Thoracic aorta (tissue), 2 donors: Measurements from ENCODE around the gene PIK3R4. TPM values are rescaled to one million over a fixed set of nuclear protein-coding genes. Genes with fewer than 3 reads are reported as not detected.

Experiments used
- ATAC-seq: fragments of 150-250 bp; one replicate; pipeline ENCODE4 v1.8.0; 2017; ENCODE audit warnings: low read depth; ENCODE audit not compliant: insufficient number of reproducible peaks, low FRiP score
- DNase-seq: peaks from one replicate; pipeline ENCODE4 v3.0.0-alpha.2; 2020; ENCODE audit warnings: low spot score
- H3K27ac ChIP-seq, 2 donors: fragments of 200-600 bp; sonication (generic); 1 replicate in 1 of 2; 2 replicates in 1 of 2; pipeline ENCODE4 v1.5.1; 2016; ENCODE audit warnings: mild to moderate bottlenecking in 2 of 2, moderate library complexity in 2 of 2
- H3K27me3 ChIP-seq: fragments of 200-600 bp; sonication (generic); replicated peaks from 2 replicates; pipeline ENCODE4 v1.6.0; 2016; ENCODE audit warnings: mild to moderate bottlenecking; ENCODE audit not compliant: insufficient read depth
- H3K36me3 ChIP-seq: fragments of 200-600 bp; sonication (generic); one replicate; pipeline ENCODE4 v1.5.1; 2016
- H3K4me1 ChIP-seq, 2 donors: fragments of 200-600 bp; sonication (generic); 1 replicate in 1 of 2; 2 replicates in 1 of 2; pipeline versions ENCODE4 v1.5.1 to v1.6.0; 2016; ENCODE audit warnings: low read depth in 2 of 2, mild to moderate bottlenecking in 1 of 2; ENCODE audit not compliant: control insufficient read depth in 1 of 2
- H3K4me3 ChIP-seq: fragments of 200-600 bp; sonication (generic); 2 replicates; pipeline ENCODE4 v1.5.1; 2016; ENCODE audit warnings: mild to moderate bottlenecking
- H3K9me3 ChIP-seq: fragments of 200-600 bp; sonication (generic); 2 replicates; pipeline ENCODE4 v1.5.1; 2016
- CTCF ChIP-seq: fragments of 200-600 bp; sonication (generic); IDR thresholded peaks from one replicate; pipeline ENCODE4 v1.5.1; 2019; ENCODE audit warnings: antibody characterized with exemption
- total RNA-seq, 2 donors: library from RNA; depleted of rRNA; stranded (reverse); fragments of >200 nt; gene quantifications; one replicate each; pipeline versions ENCODE4 v1.1.0 to v1.2.3, GENCODE V29; 2016

The PIK3R4 gene
- total RNA-seq, 2 donors from 2014 or later: 28.4 to 53.5 TPM

GRCh38 chr3:130669740-130670139 lies 76.9 kb downstream of the PIK3R4 start:
- H3K36me3 ChIP-seq: no peaks in the 10 kb centered on the region
- no peak for ATAC-seq
- H3K4me1 ChIP-seq: no peaks in the 10 kb centered on the region
- no peaks in the 10 kb centered on the region for H3K27me3 ChIP-seq
- no peak overlapping the region for H3K4me3 ChIP-seq
- H3K9me3 ChIP-seq: no peaks in the 10 kb centered on the region
- DNase-seq: no peak
- no peak for TF ChIP-seq CTCF
- H3K27ac ChIP-seq: no peak overlapping the region

- Histone ChIP-seq H3K9me3 (no peaks in the 10 kb centered on the region), H3K27ac (no peak overlapping the region), H3K4me3 (no peak overlapping the region), H3K4me1 (peaks cover 0 to 21% of the 10 kb centered on the region in 2 donors), H3K27me3 (no peaks in the 10 kb centered on the region), H3K36me3 (no peaks in the 10 kb centered on the region)
- DNase-seq: no peak
- ATAC-seq: no peak
- no peak for TF ChIP-seq CTCF
Observed at GRCh38 chr3:130663092-130663491, 83.5 kb downstream of the PIK3R4 start.

- H3K9me3 ChIP-seq: no peaks in the 10 kb centered on the region
- H3K4me1 ChIP-seq: peaks cover 0 to 22% of the 10 kb centered on the region in 2 donors
- no peaks in the 10 kb centered on the region for H3K36me3 ChIP-seq
- TF ChIP-seq CTCF: no peak
- no peaks in the 10 kb centered on the region for H3K27me3 ChIP-seq
- no peak overlapping the region for H3K4me3 ChIP-seq
- no peak for DNase-seq
- ATAC-seq: no peak
- no peak overlapping the region for H3K27ac ChIP-seq
Observed at GRCh38 chr3:130662501-130662996, 84.1 kb downstream of the PIK3R4 start.

- DNase-seq (no peak), ATAC-seq (no peak)
- Histone ChIP-seq H3K27ac (no peak overlapping the region), H3K4me3 (no peak overlapping the region), H3K4me1 (peaks cover 0 to 22% of the 10 kb centered on the region in 2 donors), H3K9me3 (no peaks in the 10 kb centered on the region), H3K36me3 (no peaks in the 10 kb centered on the region), H3K27me3 (no peaks in the 10 kb centered on the region)
- no peak for TF ChIP-seq CTCF
Observed at GRCh38 chr3:130661140-130661891, 85.3 kb downstream of the PIK3R4 start.

- Histone ChIP-seq H3K36me3 (no peaks in the 10 kb centered on the region), H3K27me3 (no peaks in the 10 kb centered on the region), H3K9me3 (no peaks in the 10 kb centered on the region), H3K4me1 (peaks cover 0 to 22% of the 10 kb centered on the region in 2 donors), H3K27ac (no peak overlapping the region), H3K4me3 (no peak overlapping the region)
- no peak for ATAC-seq
- no peak for TF ChIP-seq CTCF
- DNase-seq: no peak
Observed at GRCh38 chr3:130659911-130660310, 86.7 kb downstream of the PIK3R4 start.
